Renal cortical epithelial cell (primary cell): Measurements from ENCODE around the gene MATCAP1. TPM values are rescaled to one million over a fixed set of nuclear protein-coding genes. Genes with fewer than 3 reads are reported as not detected.

Experiments used
- DNase-seq: peaks from one replicate; pipeline ENCODE4 v3.0.0-alpha.2; 2011; ENCODE audit warnings: low read depth
- total RNA-seq: library from RNA; depleted of rRNA; stranded (reverse); fragments of >200 nt; gene quantifications from 2 replicates; pipeline ENCODE4 v1.2.3, GENCODE V29; 2014

Gene MATCAP1
- 3.3 and 10.7 TPM in 2 replicates for total RNA-seq

GRCh38 chr16:67183627-67184452 lies at the start of gene MATCAP1:
Gene MATCAP1, minus strand, starts transcription at chr16:67183963. Its CDS starts 3,353 bp downstream, at chr16:67180610.
- peak; percentile 96 for DNase-seq

GRCh38 chr16:67230809-67231660 lies 47.3 kb upstream of the MATCAP1 start:
- no peak for DNase-seq

- DNase-seq: no peak
Observed at GRCh38 chr16:67229906-67230808, 46.4 kb upstream of the MATCAP1 start.

- no peak for DNase-seq
Observed at GRCh38 chr16:67228905-67229304, 45.1 kb upstream of the MATCAP1 start.

GRCh38 chr16:67228034-67228785 lies 44.4 kb upstream of the MATCAP1 start:
- DNase-seq: no peak

GRCh38 chr16:67227567-67227921 lies 43.8 kb upstream of the MATCAP1 start:
- no peak for DNase-seq

- peak; percentile 94 for DNase-seq
Observed at GRCh38 chr16:67226804-67227566, 43.2 kb upstream of the MATCAP1 start, which contains the start of gene TMEM208. Gene TMEM208, plus strand, starts transcription at chr16:67227130. Its CDS starts 89 bp downstream, at chr16:67227219.

GRCh38 chr16:67226295-67226803 lies 42.6 kb upstream of the MATCAP1 start:
- no peak for DNase-seq

- no peak for DNase-seq
Observed at GRCh38 chr16:67223992-67224391, 40.2 kb upstream of the MATCAP1 start.

- DNase-seq: no peak
Observed at GRCh38 chr16:67216612-67217490, 33.1 kb upstream of the MATCAP1 start.

GRCh38 chr16:67215706-67216105 lies 31.9 kb upstream of the MATCAP1 start:
- DNase-seq: no peak

GRCh38 chr16:67213197-67214019 lies 29.6 kb upstream of the MATCAP1 start:
- no peak for DNase-seq

GRCh38 chr16:67212766-67213165 lies 29.0 kb upstream of the MATCAP1 start:
- DNase-seq: peak; percentile 32

GRCh38 chr16:67211674-67212073 lies 27.9 kb upstream of the MATCAP1 start:
- no peak for DNase-seq

- no peak for DNase-seq
Observed at GRCh38 chr16:67210069-67210937, 26.5 kb upstream of the MATCAP1 start.

GRCh38 chr16:67209565-67209964 lies 25.8 kb upstream of the MATCAP1 start:
- DNase-seq: no peak
